ENCODE measurements around the gene WDPCP.
A peak's percentile ranks its signal among the peaks of the same experiment; 100 is the strongest.

Gene WDPCP

GRCh38 chr2:63544017-63544627, 44.2 kb downstream of the WDPCP start:
- Histone ChIP-seq H3K4me2 (ENCODE audit: low read length) (no peak overlapping the region), H3K9me2 (replicated peaks; ENCODE audit: control insufficient read depth, low read length) (no peaks in the 10 kb centered on the region), H3K79me2 (ENCODE audit: control insufficient read depth, low read length) (no peaks in the 10 kb centered on the region), H3K27ac (ENCODE audit: low read depth, low read length) (no peak overlapping the region), H3K36me3 (ENCODE audit: control insufficient read depth, low read length) (no peaks in the 10 kb centered on the region), H3F3A (ENCODE audit: control insufficient read depth, insufficient read depth) (no peaks in the 10 kb centered on the region), H3K4me3 (ENCODE audit: low read length) (no peak overlapping the region), H3K27me3 (ENCODE audit: control insufficient read depth, low read length) (no peaks in the 10 kb centered on the region), H3K9me3 (ENCODE audit: control insufficient read depth, insufficient read depth, low read length) (no peaks in the 10 kb centered on the region), H4K20me1 (ENCODE audit: control insufficient read depth, insufficient read depth, low read depth, low read length) (no peaks in the 10 kb centered on the region), H3K4me1 (ENCODE audit: control insufficient read depth, low read length) (no peaks in the 10 kb centered on the region)
- TF ChIP-seq CTCF (IDR thresholded peaks at IDR 0.05; ENCODE audit: low read depth, low read length, poor library complexity, severe bottlenecking) (peak; percentile 57), EZH2phosphoT487 (IDR thresholded peaks at IDR 0.05; ENCODE audit: borderline replicate concordance, low read length) (no peak)

GRCh38 chr2:63539416-63540162, 48.7 kb downstream of the WDPCP start:
- Histone ChIP-seq H4K20me1 (ENCODE audit: control insufficient read depth, insufficient read depth, low read depth, low read length) (no peaks in the 10 kb centered on the region), H3K36me3 (ENCODE audit: control insufficient read depth, low read length) (no peaks in the 10 kb centered on the region), H3K9me2 (replicated peaks; ENCODE audit: control insufficient read depth, low read length) (no peaks in the 10 kb centered on the region), H3K4me3 (ENCODE audit: low read length) (no peak overlapping the region), H3K27ac (ENCODE audit: low read depth, low read length) (no peak overlapping the region), H3K4me2 (ENCODE audit: low read length) (no peak overlapping the region), H3K79me2 (ENCODE audit: control insufficient read depth, low read length) (no peaks in the 10 kb centered on the region), H3K9me3 (ENCODE audit: control insufficient read depth, insufficient read depth, low read length) (no peaks in the 10 kb centered on the region), H3F3A (ENCODE audit: control insufficient read depth, insufficient read depth) (no peaks in the 10 kb centered on the region), H3K4me1 (ENCODE audit: control insufficient read depth, low read length) (no peaks in the 10 kb centered on the region), H3K27me3 (ENCODE audit: control insufficient read depth, low read length) (no peaks in the 10 kb centered on the region)
- no peak for TF ChIP-seq EZH2phosphoT487 (IDR thresholded peaks at IDR 0.05; ENCODE audit: borderline replicate concordance, low read length)
- TF ChIP-seq CTCF (IDR thresholded peaks at IDR 0.05; ENCODE audit: low read depth, low read length, poor library complexity, severe bottlenecking): no peak

- no peaks in the 10 kb centered on the region for H4K20me1 ChIP-seq (ENCODE audit: control insufficient read depth, insufficient read depth, low read depth, low read length)
- no peaks in the 10 kb centered on the region for H3K27me3 ChIP-seq (ENCODE audit: control insufficient read depth, low read length)
Observed at GRCh38 chr2:63538390-63538789, 49.9 kb downstream of the WDPCP start.

More at GRCh38 chr2:63538390-63538789, 49.9 kb downstream of the WDPCP start:
- H3K4me1 ChIP-seq (ENCODE audit: control insufficient read depth, low read length): no peaks in the 10 kb centered on the region
- no peaks in the 10 kb centered on the region for H3K9me3 ChIP-seq (ENCODE audit: control insufficient read depth, insufficient read depth, low read length)
- no peaks in the 10 kb centered on the region for H3K9me2 ChIP-seq (replicated peaks; ENCODE audit: control insufficient read depth, low read length)
- no peak overlapping the region for H3K27ac ChIP-seq (ENCODE audit: low read depth, low read length)
- H3K36me3 ChIP-seq (ENCODE audit: control insufficient read depth, low read length): no peaks in the 10 kb centered on the region
- H3K4me2 ChIP-seq (ENCODE audit: low read length): no peak overlapping the region
- no peaks in the 10 kb centered on the region for H3F3A ChIP-seq (ENCODE audit: control insufficient read depth, insufficient read depth)
- no peaks in the 10 kb centered on the region for H3K79me2 ChIP-seq (ENCODE audit: control insufficient read depth, low read length)
- no peak for TF ChIP-seq CTCF (IDR thresholded peaks at IDR 0.05; ENCODE audit: low read depth, low read length, poor library complexity, severe bottlenecking)
- TF ChIP-seq EZH2phosphoT487 (IDR thresholded peaks at IDR 0.05; ENCODE audit: borderline replicate concordance, low read length): no peak
- no peak overlapping the region for H3K4me3 ChIP-seq (ENCODE audit: low read length)
